Choroid plexus epithelial cell (primary cell): ENCODE data around the gene DEPP1.
A peak's percentile ranks its signal among the peaks of the same experiment; 100 is the strongest.

ENCODE experiments used
- DNase-seq: peaks from one replicate; pipeline ENCODE4 v3.0.0-alpha.2; 2010; ENCODE audit warnings: low read depth
- H3K4me3 ChIP-seq: 2 replicates; pipeline ENCODE4 v1.5.1; 2011; ENCODE audit warnings: low read depth, mild to moderate bottlenecking, control low read depth, low read length, moderate library complexity
- TF ChIP-seq, protein P1 (sequence below): conservative IDR thresholded peaks from 2 replicates; pipeline ENCODE4 v1.5.1; 2011; ENCODE audit warnings: low read depth, mild to moderate bottlenecking, control low read depth, inconsistent platforms, low read length, moderate library complexity

DEPP1 gene

DNA sequence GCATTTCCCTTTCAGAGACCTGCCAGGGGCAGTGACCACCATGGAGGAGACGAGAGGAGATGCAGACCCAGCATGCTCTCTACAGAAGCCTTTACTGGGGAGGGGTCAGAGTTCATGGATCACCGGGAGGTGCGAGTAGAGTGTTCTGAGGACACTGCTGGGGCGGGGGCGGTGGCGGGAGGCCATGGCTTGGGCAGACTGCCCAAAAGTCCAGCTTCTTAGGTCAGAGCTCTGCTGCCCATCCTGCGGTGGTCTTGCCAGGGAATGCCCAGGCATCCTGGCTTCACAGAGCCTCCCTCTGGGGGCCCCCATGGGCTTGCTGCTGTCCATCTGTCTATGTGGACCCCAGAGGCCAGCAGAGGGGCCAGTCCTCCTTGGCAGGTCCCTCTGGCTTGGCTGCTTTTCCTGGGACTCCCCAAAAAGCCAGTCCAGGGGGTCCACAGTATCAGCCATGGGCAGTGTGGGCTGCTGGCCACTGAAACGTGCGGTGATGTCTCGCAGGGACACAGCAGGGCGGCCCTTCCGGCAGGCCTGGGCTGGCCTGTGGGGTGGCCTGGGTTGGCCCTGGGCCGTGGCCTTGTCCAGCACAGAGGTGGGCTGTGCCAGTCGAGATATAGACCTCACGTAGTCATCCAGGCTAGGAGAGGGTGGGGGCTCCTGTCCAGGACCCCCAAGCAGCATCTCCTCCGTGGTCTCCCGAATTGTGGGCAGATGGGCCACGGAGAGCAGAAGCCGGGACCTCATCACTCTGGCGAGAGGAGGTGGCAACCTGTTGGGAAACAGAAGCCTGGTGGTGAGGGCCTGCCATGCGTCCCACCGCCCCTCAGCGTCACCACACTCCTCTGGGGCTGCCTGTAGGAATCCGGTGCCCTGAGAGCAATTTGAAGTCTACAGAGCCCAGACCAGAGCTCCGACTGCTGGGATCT lies 1.1 kb downstream of the DEPP1 start:
- DNase-seq, result peak; percentile 39
- TF ChIP-seq, protein P1, sequence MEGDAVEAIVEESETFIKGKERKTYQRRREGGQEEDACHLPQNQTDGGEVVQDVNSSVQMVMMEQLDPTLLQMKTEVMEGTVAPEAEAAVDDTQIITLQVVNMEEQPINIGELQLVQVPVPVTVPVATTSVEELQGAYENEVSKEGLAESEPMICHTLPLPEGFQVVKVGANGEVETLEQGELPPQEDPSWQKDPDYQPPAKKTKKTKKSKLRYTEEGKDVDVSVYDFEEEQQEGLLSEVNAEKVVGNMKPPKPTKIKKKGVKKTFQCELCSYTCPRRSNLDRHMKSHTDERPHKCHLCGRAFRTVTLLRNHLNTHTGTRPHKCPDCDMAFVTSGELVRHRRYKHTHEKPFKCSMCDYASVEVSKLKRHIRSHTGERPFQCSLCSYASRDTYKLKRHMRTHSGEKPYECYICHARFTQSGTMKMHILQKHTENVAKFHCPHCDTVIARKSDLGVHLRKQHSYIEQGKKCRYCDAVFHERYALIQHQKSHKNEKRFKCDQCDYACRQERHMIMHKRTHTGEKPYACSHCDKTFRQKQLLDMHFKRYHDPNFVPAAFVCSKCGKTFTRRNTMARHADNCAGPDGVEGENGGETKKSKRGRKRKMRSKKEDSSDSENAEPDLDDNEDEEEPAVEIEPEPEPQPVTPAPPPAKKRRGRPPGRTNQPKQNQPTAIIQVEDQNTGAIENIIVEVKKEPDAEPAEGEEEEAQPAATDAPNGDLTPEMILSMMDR, result no peak
- peak overlapping the region; percentile 64 for H3K4me3 ChIP-seq

DNA sequence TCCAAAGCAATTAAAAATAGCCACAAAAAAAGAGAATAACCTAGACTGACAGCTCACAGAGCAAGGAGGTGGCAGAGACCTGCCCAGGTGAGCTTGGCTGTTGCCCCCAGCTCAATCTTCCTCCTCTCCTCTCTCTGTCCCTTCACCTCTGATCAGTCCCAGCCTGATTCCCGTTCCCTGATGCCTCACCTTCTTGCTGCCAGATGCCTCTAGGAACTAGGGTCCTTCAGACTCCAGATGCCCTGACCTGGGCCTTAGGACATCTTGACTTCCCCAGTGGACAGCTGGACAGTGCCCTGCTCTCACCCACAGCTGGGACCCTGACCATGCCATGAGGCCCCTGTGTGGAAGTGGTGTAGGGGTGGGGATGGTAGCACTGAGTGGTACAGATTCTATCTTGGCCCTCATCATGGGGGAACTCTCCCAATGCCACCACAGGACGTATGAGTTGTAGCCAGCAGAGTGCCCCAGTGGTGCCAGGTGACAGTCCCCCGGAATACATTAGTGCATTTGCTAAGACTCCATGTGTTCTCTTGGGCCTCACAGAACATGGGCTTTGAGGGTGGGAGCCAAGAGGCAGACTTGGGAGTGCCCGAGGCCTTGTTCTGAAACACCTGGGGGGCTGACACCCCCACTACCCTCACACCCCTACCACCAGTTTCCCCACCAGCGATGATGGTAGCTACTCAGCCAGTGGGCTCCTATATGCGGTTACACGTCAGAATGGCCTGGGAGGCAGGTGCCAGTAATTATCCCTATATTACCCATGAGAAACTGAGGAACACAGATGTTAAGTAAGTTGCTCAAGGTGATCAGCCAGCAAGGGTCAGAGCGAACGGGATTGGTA lies 2.0 kb downstream of the DEPP1 start:
- TF ChIP-seq, protein P1, result no peak
- peak; percentile 49 for DNase-seq
- peak overlapping the region; percentile 64 for H3K4me3 ChIP-seq

GRCh38 chr10:44975431-44976331 lies 2.9 kb downstream of the DEPP1 start:
- H3K4me3 ChIP-seq, result peak overlapping the region; percentile 24
- TF ChIP-seq, protein P1, result peak; percentile 21
- DNase-seq, result peak; percentile 95

GRCh38 chr10:44974628-44975430 lies 3.8 kb downstream of the DEPP1 start:
- TF ChIP-seq, protein P1, result peak; percentile 57

DNA sequence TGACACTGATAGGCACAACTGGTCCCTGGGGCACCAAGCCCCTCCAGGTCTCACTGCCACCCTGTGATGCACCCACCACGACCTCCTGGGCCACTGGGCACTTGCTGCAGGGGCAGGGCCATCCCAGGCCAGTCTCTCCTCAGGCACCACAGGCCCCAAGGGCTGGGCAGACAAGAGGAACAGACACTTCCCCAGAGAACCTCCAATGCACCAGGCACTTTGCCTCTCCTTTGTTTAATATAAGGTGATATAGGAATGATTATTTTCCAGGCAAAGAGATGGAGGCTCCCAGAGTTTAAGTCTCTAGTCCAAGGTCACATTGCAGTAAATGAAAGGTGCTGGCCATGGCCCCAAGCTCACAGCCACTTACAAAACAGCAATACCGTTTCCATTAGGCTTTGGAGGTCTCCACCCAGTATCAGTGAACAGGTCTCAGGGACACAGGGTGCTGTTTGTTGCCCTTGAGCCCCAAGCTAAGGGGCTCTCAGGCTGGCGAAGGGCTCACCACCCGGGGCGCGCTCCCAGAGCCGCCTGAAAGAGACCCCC lies 4.5 kb downstream of the DEPP1 start:
- H3K4me3 ChIP-seq, result peak overlapping the region; percentile 52
- TF ChIP-seq, protein P1, result no peak
- DNase-seq, result no peak

More at GRCh38 chr10:44974628-44975430, 3.8 kb downstream of the DEPP1 start:
- peak; percentile 75 for DNase-seq
- H3K4me3 ChIP-seq, result peak overlapping the region; percentile 52
